Erythroblast (primary cell): ENCODE results near the gene CBLN2.

Experiments used
- GATA1 ChIP-seq: IDR thresholded peaks from 2 replicates; pipeline ENCODE4 v1.6.1; 2011; ENCODE audit warnings: low read depth, mild to moderate bottlenecking, control low read depth, low read length, moderate library complexity
- POLR2A ChIP-seq: IDR thresholded peaks from 2 replicates; pipeline ENCODE4 v1.6.1; 2011; ENCODE audit warnings: mild to moderate bottlenecking, low read length

GRCh38 chr18:72555101-72555500 is 11.0 kb upstream of the CBLN2 start:
- TF ChIP-seq POLR2A (no peak), GATA1 (no peak)
